NB4 (cell line): ENCODE results near the gene GSTK1.
"Not testable (repeated sequence)": the region's sequence is repeated elsewhere in the genome, so short reads cannot be mapped to it uniquely, and the experiment has no call there.

ENCODE experiments used
- DNase-seq: peaks from one replicate; pipeline ENCODE4 v3.0.0; 2010; ENCODE audit warnings: low read depth
- H3K4me3 ChIP-seq: one replicate; pipeline ENCODE4 v1.5.1; 2011; ENCODE audit warnings: mild to moderate bottlenecking, low read depth, low read length, moderate library complexity
- MYC ChIP-seq: IDR thresholded peaks from 2 replicates; pipeline ENCODE4 v1.6.1; 2011; ENCODE audit warnings: low read depth, low read length
- POLR2A ChIP-seq: IDR thresholded peaks from 2 replicates; pipeline ENCODE4 v1.6.1; 2011; ENCODE audit warnings: mild to moderate bottlenecking; ENCODE audit not compliant: insufficient read length; ENCODE audit errors: extremely low read depth
- TF ChIP-seq, protein P1 (sequence below): IDR thresholded peaks from one replicate; pipeline ENCODE4 v1.5.1; 2012; ENCODE audit warnings: low read depth, low read length
- TF ChIP-seq, protein P2 (sequence below): IDR thresholded peaks from 2 replicates; pipeline ENCODE4 v1.6.1; 2011; ENCODE audit warnings: low read depth, low read length

GSTK1 gene

DNA sequence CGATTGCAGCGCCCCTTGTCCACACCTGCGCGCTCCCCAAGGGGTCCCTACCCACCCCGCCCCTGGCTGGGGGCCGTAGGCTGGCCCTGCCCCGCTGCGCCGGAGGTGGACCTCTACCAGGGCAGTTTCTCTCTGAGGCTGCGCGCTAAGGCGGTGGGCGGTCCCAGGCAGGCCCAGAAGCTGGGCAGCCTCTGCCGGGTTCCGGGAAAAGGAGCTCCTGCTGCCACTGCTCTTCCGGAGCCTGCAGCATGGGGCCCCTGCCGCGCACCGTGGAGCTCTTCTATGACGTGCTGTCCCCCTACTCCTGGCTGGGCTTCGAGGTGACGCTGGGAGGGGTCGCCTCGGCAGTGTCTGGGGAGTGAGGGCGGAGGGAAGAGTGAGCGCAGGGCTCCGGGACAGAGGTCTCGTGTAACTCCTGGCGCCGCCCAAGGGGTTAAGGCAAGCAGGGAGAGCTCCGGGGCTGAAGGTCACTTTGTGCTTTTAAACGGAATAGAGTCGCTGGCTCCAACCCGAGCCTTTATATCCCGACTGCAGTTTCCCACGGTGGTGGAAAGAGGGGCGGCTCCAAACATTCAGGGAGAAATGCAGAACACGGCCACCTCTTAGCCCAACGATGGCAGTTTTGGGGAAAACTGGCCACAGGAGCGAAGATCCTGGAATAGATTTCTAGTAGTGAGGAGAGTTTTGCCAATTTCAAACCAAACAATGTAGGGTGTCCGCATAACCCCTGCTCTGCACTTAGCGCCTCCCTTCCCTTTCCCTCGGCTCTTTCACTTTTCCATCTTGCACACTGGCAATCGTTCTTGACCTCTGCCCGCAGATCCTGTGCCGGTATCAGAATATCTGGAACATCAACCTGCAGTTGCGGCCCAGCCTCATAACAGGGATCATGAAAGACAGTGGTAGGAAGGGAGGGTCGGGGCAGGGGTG is at the start of gene GSTK1:
Gene GSTK1, plus strand, starts transcription at position 176 of the 930 bp plus-strand sequence. Its CDS starts 73 bp downstream, at position 249.
- peak within 1 kb of the TSS; percentile 78 for H3K4me3 ChIP-seq
- DNase-seq: peak; percentile 91
- TF ChIP-seq, protein P1, sequence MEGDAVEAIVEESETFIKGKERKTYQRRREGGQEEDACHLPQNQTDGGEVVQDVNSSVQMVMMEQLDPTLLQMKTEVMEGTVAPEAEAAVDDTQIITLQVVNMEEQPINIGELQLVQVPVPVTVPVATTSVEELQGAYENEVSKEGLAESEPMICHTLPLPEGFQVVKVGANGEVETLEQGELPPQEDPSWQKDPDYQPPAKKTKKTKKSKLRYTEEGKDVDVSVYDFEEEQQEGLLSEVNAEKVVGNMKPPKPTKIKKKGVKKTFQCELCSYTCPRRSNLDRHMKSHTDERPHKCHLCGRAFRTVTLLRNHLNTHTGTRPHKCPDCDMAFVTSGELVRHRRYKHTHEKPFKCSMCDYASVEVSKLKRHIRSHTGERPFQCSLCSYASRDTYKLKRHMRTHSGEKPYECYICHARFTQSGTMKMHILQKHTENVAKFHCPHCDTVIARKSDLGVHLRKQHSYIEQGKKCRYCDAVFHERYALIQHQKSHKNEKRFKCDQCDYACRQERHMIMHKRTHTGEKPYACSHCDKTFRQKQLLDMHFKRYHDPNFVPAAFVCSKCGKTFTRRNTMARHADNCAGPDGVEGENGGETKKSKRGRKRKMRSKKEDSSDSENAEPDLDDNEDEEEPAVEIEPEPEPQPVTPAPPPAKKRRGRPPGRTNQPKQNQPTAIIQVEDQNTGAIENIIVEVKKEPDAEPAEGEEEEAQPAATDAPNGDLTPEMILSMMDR: no peak
- TF ChIP-seq POLR2A (peak; percentile 94), MYC (peak; percentile 81)
- TF ChIP-seq, protein P2, sequence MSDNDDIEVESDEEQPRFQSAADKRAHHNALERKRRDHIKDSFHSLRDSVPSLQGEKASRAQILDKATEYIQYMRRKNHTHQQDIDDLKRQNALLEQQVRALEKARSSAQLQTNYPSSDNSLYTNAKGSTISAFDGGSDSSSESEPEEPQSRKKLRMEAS: peak; percentile 74

DNA sequence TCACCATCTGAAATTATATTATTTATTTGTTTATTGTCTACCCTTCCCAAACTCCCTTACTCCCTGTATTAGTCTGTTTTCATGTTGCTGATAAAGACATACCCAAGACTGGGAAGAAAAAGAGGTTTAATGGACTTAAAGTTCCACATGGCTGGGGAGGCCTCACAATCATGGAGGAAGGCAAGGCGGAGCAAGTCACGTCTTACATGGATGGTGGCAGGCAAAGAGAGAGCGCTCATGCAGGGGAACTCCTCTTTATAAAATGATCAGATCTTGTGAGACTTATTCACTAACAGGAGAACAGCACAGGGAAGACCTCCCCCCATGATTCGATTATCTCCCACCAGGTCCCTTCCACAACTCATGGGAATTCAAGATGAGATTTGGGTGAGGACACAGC is 49.8 kb upstream of the GSTK1 start:
- DNase-seq, H3K4me3 ChIP-seq: not testable (repeated sequence)

DNA sequence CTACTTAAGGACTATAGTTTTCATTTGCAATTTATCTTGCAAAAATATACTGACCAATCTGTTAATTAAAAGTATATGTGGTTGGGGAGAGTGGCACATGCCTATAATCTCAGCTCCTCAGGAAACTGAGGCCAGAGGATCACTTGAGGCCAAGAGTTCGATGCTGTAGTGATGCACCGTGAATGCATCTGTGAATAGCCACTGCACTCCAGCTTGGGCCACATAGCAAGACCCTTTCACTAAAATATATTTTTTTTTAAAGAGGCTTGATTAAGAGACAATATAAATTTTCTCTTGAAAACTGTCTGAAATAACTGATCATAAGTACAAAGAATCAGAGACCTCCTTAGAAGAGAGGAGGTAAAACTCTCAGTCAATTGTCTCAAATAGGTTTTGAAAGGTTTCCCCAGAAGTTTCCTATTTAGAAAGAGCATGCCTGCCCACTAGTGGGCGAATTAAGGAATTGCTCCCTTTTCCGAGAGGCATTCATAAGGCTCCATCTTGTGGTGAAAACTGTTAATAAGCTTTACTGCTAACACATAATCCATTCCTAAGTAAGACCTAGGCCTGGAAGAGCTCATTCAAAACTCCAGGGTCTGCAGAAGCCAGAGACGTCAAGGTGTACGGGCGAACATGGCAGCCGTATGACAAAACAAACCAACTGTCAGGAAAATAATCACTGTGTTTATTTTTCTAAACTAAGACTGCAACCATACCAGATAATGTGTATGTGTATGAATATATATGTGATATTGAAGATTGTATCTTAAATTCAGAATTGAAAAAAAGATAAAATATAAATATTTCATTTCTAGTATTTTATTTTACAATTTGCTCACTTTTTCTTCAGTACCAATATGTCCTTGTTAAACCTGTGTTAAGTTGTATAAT is 48.2 kb upstream of the GSTK1 start:
- DNase-seq: peak; percentile 92
- no peak overlapping the region for H3K4me3 ChIP-seq
- TF ChIP-seq, protein P2: 0 out of 2 replicates have a peak, but pooled peaks have one; percentile 17
- TF ChIP-seq, protein P1: peak; percentile 100
- peak; percentile 12; the same call in 1 of the 2 replicates for TF ChIP-seq MYC
- TF ChIP-seq POLR2A: no peak

DNA sequence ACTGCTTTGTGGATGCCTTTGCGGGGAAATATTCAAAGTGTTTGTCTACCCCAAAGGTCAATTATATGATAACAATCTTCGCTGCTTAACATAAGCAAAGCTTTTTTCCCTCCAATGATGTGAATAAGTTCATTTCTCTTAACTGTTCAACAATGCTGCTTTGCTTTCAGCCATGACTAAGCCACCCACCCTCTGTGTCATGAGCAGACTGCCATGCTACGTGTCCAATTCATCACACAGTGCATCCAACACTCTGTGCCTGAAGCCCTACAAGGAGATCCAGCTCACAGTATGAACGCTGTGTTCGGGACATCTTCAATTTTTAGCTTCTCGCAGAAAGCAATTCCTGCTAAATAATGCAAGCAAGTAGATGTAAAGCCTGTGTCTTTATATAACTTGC is 47.1 kb upstream of the GSTK1 start:
- DNase-seq: no peak
- TF ChIP-seq POLR2A: no peak
- TF ChIP-seq, protein P1: no peak
- no peak for TF ChIP-seq MYC
- TF ChIP-seq, protein P2: no peak

DNA sequence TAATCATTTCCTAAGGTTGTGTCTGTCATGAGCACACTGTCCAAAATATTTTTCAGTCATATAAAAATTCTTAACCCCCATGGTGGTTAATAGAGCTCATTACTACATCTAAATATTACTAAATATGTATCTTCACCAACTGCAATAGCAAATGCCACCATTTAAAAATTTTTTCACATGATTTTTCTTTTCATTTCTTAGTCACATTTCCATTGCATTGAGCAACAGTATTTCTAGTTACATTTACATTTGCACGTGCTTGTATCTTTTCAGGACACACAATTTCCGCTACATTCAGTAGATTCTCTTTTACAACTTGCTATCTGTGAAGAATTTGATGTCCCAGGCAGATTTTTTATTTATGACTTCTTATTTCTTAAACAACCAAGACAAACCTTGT is 46.6 kb upstream of the GSTK1 start:
- DNase-seq: no peak
- TF ChIP-seq, protein P2: no peak
- TF ChIP-seq POLR2A: no peak
- no peak for TF ChIP-seq MYC
- TF ChIP-seq, protein P1: no peak

More for the DNA sequence above, 47.1 kb upstream of the GSTK1 start:
- no peak overlapping the region for H3K4me3 ChIP-seq

More for the DNA sequence above, 46.6 kb upstream of the GSTK1 start:
- H3K4me3 ChIP-seq: no peak overlapping the region
